Thoracic aorta (tissue), 2 donors: ENCODE measurements around the gene CHCHD6. TPM values are rescaled to one million over a fixed set of nuclear protein-coding genes. Genes with fewer than 3 reads are reported as not detected.

Experiments used
- ATAC-seq: fragments of 150-250 bp; one replicate; pipeline ENCODE4 v1.8.0; 2017; ENCODE audit warnings: low read depth; ENCODE audit not compliant: insufficient number of reproducible peaks, low FRiP score
- DNase-seq: peaks from one replicate; pipeline ENCODE4 v3.0.0-alpha.2; 2020; ENCODE audit warnings: low spot score
- H3K27ac ChIP-seq, 2 donors: fragments of 200-600 bp; sonication (generic); 1 replicate in 1 of 2; 2 replicates in 1 of 2; pipeline ENCODE4 v1.5.1; 2016; ENCODE audit warnings: mild to moderate bottlenecking in 2 of 2, moderate library complexity in 2 of 2
- H3K27me3 ChIP-seq: fragments of 200-600 bp; sonication (generic); replicated peaks from 2 replicates; pipeline ENCODE4 v1.6.0; 2016; ENCODE audit warnings: mild to moderate bottlenecking; ENCODE audit not compliant: insufficient read depth
- H3K36me3 ChIP-seq: fragments of 200-600 bp; sonication (generic); one replicate; pipeline ENCODE4 v1.5.1; 2016
- H3K4me1 ChIP-seq, 2 donors: fragments of 200-600 bp; sonication (generic); 1 replicate in 1 of 2; 2 replicates in 1 of 2; pipeline versions ENCODE4 v1.5.1 to v1.6.0; 2016; ENCODE audit warnings: low read depth in 2 of 2, mild to moderate bottlenecking in 1 of 2; ENCODE audit not compliant: control insufficient read depth in 1 of 2
- H3K4me3 ChIP-seq: fragments of 200-600 bp; sonication (generic); 2 replicates; pipeline ENCODE4 v1.5.1; 2016; ENCODE audit warnings: mild to moderate bottlenecking
- H3K9me3 ChIP-seq: fragments of 200-600 bp; sonication (generic); 2 replicates; pipeline ENCODE4 v1.5.1; 2016
- CTCF ChIP-seq: fragments of 200-600 bp; sonication (generic); IDR thresholded peaks from one replicate; pipeline ENCODE4 v1.5.1; 2019; ENCODE audit warnings: antibody characterized with exemption
- total RNA-seq, 2 donors: library from RNA; depleted of rRNA; stranded (reverse); fragments of >200 nt; gene quantifications; one replicate each; pipeline versions ENCODE4 v1.1.0 to v1.2.3, GENCODE V29; 2016

The CHCHD6 gene
- total RNA-seq, 2 donors from 2014 or later: 12.5 to 17.1 TPM

DNA sequence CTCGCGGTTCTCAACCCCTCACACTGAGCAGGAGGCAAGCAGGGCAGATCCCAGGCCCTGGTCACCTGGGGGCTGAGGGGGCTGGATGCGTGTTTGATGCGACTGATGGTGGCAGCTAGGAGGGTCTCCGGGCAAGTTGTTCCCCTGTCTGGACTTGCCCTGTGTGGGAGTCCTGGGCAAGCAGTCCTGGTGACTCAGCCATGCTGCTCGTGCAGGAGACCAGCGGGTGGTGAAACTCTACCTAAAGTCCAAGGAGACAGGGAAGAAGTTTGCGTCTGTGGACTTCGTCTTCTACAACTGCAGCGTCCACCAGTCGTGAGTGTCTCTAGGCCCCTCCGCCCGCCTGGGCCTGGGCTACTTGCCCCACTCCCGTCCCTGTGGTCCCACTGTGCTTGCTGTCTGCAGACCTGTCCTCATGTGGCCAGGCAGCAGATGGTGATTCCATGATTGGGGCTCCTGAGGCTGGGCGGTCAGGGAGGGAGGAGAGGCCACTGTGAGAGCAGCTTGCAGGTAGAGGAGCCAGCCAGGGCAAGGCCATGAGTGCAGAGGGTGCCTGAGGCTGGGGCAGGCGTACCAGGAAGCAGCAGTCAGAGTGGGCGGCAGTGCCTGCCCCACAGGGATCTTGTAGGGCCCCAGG, 301.9 kb downstream of the CHCHD6 start:
- H3K4me3 ChIP-seq: no peak overlapping the region
- H3K27me3 ChIP-seq: no peaks in the 10 kb centered on the region
- TF ChIP-seq CTCF: no peak
- peaks cover 40 to 82% of the 10 kb centered on the region in 2 donors for H3K4me1 ChIP-seq
- peaks cover 5% of the 10 kb centered on the region for H3K36me3 ChIP-seq
- ATAC-seq (no peak), DNase-seq (no peak)
- no peaks in the 10 kb centered on the region for H3K9me3 ChIP-seq
- no peak overlapping the region for H3K27ac ChIP-seq

GRCh38 chr3:127006781-127007436, 302.9 kb downstream of the CHCHD6 start:
- H3K4me3 ChIP-seq: no peak overlapping the region
- ATAC-seq (no peak), DNase-seq (no peak)
- TF ChIP-seq CTCF: no peak
- no peaks in the 10 kb centered on the region for H3K27me3 ChIP-seq
- peaks cover 38 to 82% of the 10 kb centered on the region in 2 donors for H3K4me1 ChIP-seq
- H3K9me3 ChIP-seq: no peaks in the 10 kb centered on the region
- H3K36me3 ChIP-seq: peaks cover 5% of the 10 kb centered on the region
- peak overlapping the region; percentile 28 for H3K27ac ChIP-seq

- Histone ChIP-seq H3K9me3 (no peaks in the 10 kb centered on the region), H3K27ac (peak overlapping the region; percentile 78 to 80), H3K27me3 (no peaks in the 10 kb centered on the region), H3K4me3 (no peak overlapping the region), H3K4me1 (peaks cover 33 to 78% of the 10 kb centered on the region in 2 donors), H3K36me3 (peaks cover 13% of the 10 kb centered on the region)
- ATAC-seq: no peak
- no peak for TF ChIP-seq CTCF
- DNase-seq: no peak
These were observed 304.2 kb downstream of the CHCHD6 start for GRCh38 chr3:127008236-127008635.

DNA sequence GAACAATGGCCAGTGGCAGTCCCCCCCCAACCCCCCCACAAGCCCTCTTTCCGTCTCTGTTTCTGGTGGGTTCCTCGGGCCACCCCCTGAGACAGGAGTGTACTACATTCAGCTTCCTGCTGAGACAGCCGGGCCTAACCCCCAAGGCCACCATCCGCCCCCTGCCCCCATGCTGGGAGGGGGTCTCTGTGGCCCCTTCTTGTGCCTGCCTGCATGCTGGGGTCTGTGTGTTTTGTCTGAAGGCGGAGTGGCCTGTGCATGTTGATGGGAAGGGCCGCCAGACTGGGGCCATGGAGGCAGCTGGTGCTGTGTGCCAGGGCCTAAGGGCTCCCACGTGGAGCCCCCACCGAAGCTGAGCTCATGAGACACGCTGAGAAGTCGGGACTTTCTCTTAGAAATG, 305.5 kb downstream of the CHCHD6 start:
- DNase-seq (no peak), ATAC-seq (no peak)
- Histone ChIP-seq H3K27me3 (no peaks in the 10 kb centered on the region), H3K4me3 (no peak overlapping the region), H3K27ac (peak overlapping the region; percentile 78 to 80), H3K9me3 (no peaks in the 10 kb centered on the region), H3K36me3 (peaks cover 19% of the 10 kb centered on the region), H3K4me1 (peaks cover 28 to 71% of the 10 kb centered on the region in 2 donors)
- TF ChIP-seq CTCF: no peak

Other genes with a start within 250 kb of the CHCHD6 start
- gene ZXDC, start 228.3 kb upstream of the CHCHD6 start, total RNA-seq: 10 to 100 TPM; 53.5 to 55.0 TPM
- not detected for gene UROC1, start 186.5 kb upstream of the CHCHD6 start, total RNA-seq
- gene CHST13, start 180.1 kb upstream of the CHCHD6 start, total RNA-seq: not detected
- gene C3orf22, start 145.3 kb upstream of the CHCHD6 start, total RNA-seq: not detected
- gene TXNRD3, start 49.1 kb upstream of the CHCHD6 start, total RNA-seq: 1 to 10 TPM; 7.4 to 8.3 TPM